Thyroid gland (tissue), 4 donors: ENCODE measurements around the gene FBXO11.

Experiments
- POLR2A ChIP-seq, 2 donors: fragments of 450-650 bp; IDR thresholded peaks; one replicate each; pipeline ENCODE4 v1.6.1; 2017; ENCODE audit warnings: antibody characterized with exemption in 2 of 2, mild to moderate bottlenecking in 2 of 2, moderate library complexity in 1 of 2
- TF ChIP-seq, protein P1 (sequence below), 6 experiments: fragments of 200-600 bp in 3 of 6; fragments of 450-650 bp in 3 of 6; sonication (generic) in 3 of 6; IDR thresholded peaks; one replicate each; pipeline ENCODE4 v1.5.1; 2016 to 2019; ENCODE audit warnings: antibody characterized with exemption in 6 of 6, mild to moderate bottlenecking in 2 of 6, inconsistent platforms in 1 of 6, moderate library complexity in 1 of 6

DNA sequence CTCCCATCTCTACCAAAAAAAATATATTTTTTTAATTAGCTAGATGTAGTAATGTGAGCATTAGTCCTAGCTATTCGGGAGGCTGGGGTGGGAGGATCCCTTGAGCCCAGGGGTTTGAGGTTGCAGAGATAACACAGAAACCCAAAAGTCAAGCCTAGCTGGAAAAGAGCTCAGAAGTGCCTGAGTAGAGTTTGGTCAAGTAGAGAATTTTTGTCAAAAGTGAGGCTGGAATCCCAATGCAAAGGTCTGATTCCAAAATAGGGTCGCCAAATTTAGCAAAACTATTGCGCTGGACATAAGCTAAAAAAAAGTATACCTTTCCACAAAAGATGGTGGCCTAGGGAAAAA is 138.8 kb downstream of the FBXO11 start:
- TF ChIP-seq, protein P1, sequence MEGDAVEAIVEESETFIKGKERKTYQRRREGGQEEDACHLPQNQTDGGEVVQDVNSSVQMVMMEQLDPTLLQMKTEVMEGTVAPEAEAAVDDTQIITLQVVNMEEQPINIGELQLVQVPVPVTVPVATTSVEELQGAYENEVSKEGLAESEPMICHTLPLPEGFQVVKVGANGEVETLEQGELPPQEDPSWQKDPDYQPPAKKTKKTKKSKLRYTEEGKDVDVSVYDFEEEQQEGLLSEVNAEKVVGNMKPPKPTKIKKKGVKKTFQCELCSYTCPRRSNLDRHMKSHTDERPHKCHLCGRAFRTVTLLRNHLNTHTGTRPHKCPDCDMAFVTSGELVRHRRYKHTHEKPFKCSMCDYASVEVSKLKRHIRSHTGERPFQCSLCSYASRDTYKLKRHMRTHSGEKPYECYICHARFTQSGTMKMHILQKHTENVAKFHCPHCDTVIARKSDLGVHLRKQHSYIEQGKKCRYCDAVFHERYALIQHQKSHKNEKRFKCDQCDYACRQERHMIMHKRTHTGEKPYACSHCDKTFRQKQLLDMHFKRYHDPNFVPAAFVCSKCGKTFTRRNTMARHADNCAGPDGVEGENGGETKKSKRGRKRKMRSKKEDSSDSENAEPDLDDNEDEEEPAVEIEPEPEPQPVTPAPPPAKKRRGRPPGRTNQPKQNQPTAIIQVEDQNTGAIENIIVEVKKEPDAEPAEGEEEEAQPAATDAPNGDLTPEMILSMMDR (IDR thresholded peaks at IDR 0.05), result no peak
- TF ChIP-seq POLR2A (IDR thresholded peaks at IDR 0.05), result no peak
